ENCODE data around the gene ZNF296. TPM values are rescaled to one million over a fixed set of nuclear protein-coding genes. Genes with fewer than 3 reads are reported as not detected.
A peak's percentile ranks its signal among the peaks of the same experiment; 100 is the strongest.

The ZNF296 gene
- total RNA-seq, 4 donors from 2014 or later = 2.1 to 4.2 (median 2.1) TPM; not detected in 1

DNA sequence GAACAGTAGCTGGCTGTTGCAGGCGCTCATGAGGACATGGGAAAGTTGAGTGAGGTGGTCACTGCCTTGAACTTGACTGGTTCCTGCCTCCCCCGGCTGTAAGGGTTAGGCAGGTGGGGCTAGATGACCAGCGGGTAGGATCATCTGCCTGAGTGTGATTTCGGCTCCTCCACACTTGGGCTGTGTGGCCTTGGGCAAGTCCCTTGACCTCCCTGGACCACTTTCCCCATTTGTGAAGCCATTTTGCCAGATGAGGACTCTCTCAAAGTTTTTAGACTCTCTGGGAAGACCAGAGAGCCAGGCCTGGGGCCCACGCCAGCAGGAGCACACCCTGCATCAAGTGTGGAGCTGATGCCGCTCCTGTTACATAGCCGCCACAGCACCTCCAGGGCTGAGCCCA lies 26.2 kb upstream of the ZNF296 start:
- TF ChIP-seq, protein P1, sequence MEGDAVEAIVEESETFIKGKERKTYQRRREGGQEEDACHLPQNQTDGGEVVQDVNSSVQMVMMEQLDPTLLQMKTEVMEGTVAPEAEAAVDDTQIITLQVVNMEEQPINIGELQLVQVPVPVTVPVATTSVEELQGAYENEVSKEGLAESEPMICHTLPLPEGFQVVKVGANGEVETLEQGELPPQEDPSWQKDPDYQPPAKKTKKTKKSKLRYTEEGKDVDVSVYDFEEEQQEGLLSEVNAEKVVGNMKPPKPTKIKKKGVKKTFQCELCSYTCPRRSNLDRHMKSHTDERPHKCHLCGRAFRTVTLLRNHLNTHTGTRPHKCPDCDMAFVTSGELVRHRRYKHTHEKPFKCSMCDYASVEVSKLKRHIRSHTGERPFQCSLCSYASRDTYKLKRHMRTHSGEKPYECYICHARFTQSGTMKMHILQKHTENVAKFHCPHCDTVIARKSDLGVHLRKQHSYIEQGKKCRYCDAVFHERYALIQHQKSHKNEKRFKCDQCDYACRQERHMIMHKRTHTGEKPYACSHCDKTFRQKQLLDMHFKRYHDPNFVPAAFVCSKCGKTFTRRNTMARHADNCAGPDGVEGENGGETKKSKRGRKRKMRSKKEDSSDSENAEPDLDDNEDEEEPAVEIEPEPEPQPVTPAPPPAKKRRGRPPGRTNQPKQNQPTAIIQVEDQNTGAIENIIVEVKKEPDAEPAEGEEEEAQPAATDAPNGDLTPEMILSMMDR (IDR thresholded peaks at IDR 0.05) = no peak
- no peak for TF ChIP-seq POLR2A (IDR thresholded peaks at IDR 0.05)
- no peak for TF ChIP-seq EP300 (IDR thresholded peaks at IDR 0.05)
- Histone ChIP-seq H3K36me3 (peaks cover 0 to 10% (median 0%) of the 10 kb centered on the region in 3 donors), H3K4me1 (peaks cover 0 to 75% (median 29%) of the 10 kb centered on the region in 4 donors), H3K9me3 (no peaks in the 10 kb centered on the region), H3K27ac (no peak overlapping the region), H3K4me3 (no peak overlapping the region), H3K27me3 (no peaks in the 10 kb centered on the region)
- WGBS, 2 donors = 91 to 99% methylated on average over 7 of the region's 7 CpGs
- no peak for DNase-seq (ENCODE audit: low spot score in 2 of 2)

DNA sequence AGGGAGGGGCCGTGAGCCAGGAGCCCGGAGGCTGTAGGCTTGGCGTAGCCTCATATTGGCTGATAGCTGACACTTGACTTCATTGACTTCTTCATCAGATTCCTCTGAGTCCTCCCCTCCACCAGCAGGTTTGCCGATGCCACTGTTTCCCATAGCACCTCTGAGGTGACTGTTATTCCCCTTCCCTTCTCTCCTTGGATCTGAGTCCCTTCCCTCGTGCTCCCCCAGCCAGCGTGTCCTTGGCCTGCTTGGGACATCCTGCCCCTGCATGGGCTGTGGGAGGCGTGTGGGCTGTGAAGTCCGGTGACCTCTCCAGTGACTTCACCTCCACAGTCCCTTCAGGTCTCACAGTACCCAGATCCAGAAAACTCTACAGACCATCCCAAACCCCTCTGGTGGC lies 25.5 kb upstream of the ZNF296 start:
- Histone ChIP-seq H3K36me3 (peaks cover 0 to 10% (median 0%) of the 10 kb centered on the region in 3 donors), H3K27ac (no peak overlapping the region), H3K4me1 (peaks cover 0 to 82% (median 30%) of the 10 kb centered on the region in 4 donors), H3K27me3 (no peaks in the 10 kb centered on the region), H3K4me3 (no peak overlapping the region), H3K9me3 (no peaks in the 10 kb centered on the region)
- no peak for TF ChIP-seq POLR2A (IDR thresholded peaks at IDR 0.05)
- TF ChIP-seq, protein P1 (IDR thresholded peaks at IDR 0.05) = no peak
- TF ChIP-seq EP300 (IDR thresholded peaks at IDR 0.05) = no peak
- WGBS, 2 donors = 86 to 90% methylated on average over 8 of the region's 8 CpGs
- DNase-seq (ENCODE audit: low spot score in 2 of 2) = no peak

DNA sequence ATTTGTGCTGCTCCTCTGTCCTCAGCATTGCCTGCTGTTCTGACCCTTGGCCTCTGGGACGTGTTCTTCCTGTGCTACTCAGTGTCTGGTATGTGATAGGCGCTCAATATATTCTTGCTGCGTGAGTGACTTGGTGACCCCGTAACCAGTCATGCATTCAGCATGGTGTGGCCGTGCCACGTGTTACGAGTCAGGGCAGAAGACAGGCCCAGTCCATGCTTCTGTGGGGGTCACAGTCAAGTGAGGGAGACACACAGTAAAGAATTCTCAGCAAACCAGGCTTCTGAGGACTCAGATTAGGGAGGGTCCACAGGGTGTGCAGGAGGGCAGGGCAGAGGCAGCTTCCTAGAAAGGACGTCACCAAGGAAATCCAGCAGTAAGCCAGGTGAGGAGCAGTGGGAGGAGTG lies 24.6 kb upstream of the ZNF296 start:
- Histone ChIP-seq H3K36me3 (peaks cover 0 to 10% (median 0%) of the 10 kb centered on the region in 3 donors), H3K4me3 (no peak overlapping the region), H3K27me3 (no peaks in the 10 kb centered on the region), H3K9me3 (no peaks in the 10 kb centered on the region), H3K4me1 (peaks cover 0 to 91% (median 35%) of the 10 kb centered on the region in 4 donors), H3K27ac (no peak overlapping the region)
- TF ChIP-seq EP300 (IDR thresholded peaks at IDR 0.05) (no peak), POLR2A (IDR thresholded peaks at IDR 0.05) (no peak)
- TF ChIP-seq, protein P1 (IDR thresholded peaks at IDR 0.05) = no peak
- DNase-seq (ENCODE audit: low spot score in 2 of 2) = no peak
- 42 to 67% methylated on average over 7 of the region's 8 CpGs for WGBS, 2 donors

DNA sequence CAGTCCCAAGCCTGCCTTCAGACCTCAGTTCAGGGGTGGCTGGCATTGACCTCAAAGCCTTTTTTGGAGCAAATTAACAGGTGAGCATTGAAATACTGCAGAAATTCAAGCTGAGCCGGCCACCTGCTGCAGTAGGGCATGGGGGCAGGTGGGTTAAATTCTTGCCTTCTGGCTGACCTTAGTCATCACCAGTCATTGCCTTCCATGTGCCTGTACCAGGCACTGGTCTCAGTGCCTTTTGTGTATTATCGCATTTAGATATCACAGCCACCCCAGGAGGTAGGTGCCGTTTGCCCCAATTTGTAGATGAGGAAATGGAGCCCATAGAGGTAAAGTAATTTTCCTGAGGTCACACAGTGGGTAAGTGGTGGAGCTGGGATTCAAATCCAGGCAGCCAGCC lies 23.9 kb upstream of the ZNF296 start:
- DNase-seq (ENCODE audit: low spot score in 2 of 2) = no peak
- peaks cover 0 to 10% (median 0%) of the 10 kb centered on the region in 3 donors for H3K36me3 ChIP-seq
- WGBS, 2 donors = 78 to 83% methylated on average over 3 of the region's 3 CpGs
- H3K4me1 ChIP-seq = peaks cover 0 to 91% (median 37%) of the 10 kb centered on the region in 4 donors
- TF ChIP-seq POLR2A (IDR thresholded peaks at IDR 0.05) = no peak
- TF ChIP-seq, protein P1 (IDR thresholded peaks at IDR 0.05) = no peak
- no peak for TF ChIP-seq EP300 (IDR thresholded peaks at IDR 0.05)
- H3K27ac ChIP-seq = no peak overlapping the region
- H3K9me3 ChIP-seq = no peaks in the 10 kb centered on the region
- no peak overlapping the region for H3K4me3 ChIP-seq
- no peaks in the 10 kb centered on the region for H3K27me3 ChIP-seq

DNA sequence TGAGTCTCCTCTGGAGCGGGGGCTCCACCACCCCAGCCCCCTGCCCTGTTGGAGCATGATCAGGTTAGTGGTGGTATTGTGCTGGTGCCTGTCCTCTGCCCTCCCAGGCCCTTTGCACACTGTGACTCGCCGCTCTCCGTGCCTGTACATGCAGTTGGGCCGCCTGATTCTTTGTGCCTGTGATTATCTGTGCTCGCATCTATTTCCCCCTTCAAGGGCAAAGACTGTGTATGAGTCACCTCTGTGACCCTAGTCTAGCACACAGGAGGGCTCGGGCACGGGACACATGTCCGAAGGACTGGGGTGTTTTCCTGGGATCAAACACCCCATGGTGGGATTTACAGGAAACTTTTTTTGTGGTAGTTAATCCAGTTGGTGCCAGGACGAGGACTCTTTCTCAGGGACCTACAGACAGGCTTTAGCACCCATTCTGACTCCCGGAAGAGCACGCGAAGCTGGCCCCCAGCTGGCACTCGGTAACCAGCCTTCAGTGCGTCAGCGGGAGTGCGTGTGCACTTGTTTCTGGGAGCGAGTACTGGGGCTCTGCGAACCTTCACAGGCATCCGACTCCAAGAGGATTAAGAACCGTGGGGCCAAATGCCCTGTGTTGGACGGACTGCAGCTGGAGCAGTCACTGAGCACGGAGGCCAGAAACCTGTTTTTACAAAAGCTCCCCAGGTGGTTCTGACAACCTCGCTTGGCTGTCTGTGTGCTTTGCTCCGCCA lies 23.4 kb upstream of the ZNF296 start:
- no peaks in the 10 kb centered on the region for H3K9me3 ChIP-seq
- H3K36me3 ChIP-seq = peaks cover 0 to 10% (median 0%) of the 10 kb centered on the region in 3 donors
- no peaks in the 10 kb centered on the region for H3K27me3 ChIP-seq
- peak overlapping the region in 1 of 4 donors; percentile 23 for H3K27ac ChIP-seq
- WGBS, 2 donors = 72 to 78% methylated on average over 25 of the region's 25 CpGs
- DNase-seq (ENCODE audit: low spot score in 2 of 2) = no peak
- no peak overlapping the region for H3K4me3 ChIP-seq
- H3K4me1 ChIP-seq = peaks cover 0 to 91% (median 42%) of the 10 kb centered on the region in 4 donors
- TF ChIP-seq POLR2A (IDR thresholded peaks at IDR 0.05) (no peak), EP300 (IDR thresholded peaks at IDR 0.05) (no peak)
- TF ChIP-seq, protein P1 (IDR thresholded peaks at IDR 0.05) = no peak
